ENCODE data around the gene OCA2.

Gene OCA2

DNA sequence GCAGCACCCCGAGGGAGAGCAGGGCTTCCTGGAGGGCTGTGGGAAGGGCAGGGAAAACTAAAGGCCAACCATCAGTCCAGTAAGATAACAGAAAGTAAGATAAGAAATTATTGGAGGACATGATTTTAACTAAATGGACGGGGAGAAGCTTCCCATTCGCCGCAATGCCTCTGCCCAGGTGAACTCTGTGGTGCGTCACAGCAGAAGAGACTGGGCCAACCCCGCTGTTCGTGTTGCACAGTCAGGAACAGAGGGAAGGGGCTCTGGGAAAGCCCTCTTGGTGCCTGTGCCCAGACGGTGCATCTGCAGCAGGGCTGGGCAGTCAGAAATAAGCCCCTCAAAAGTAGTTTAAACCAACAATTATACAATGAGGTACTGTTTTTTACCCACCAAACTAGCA is 284.1 kb downstream of the OCA2 start:
- TF ChIP-seq, protein P1, sequence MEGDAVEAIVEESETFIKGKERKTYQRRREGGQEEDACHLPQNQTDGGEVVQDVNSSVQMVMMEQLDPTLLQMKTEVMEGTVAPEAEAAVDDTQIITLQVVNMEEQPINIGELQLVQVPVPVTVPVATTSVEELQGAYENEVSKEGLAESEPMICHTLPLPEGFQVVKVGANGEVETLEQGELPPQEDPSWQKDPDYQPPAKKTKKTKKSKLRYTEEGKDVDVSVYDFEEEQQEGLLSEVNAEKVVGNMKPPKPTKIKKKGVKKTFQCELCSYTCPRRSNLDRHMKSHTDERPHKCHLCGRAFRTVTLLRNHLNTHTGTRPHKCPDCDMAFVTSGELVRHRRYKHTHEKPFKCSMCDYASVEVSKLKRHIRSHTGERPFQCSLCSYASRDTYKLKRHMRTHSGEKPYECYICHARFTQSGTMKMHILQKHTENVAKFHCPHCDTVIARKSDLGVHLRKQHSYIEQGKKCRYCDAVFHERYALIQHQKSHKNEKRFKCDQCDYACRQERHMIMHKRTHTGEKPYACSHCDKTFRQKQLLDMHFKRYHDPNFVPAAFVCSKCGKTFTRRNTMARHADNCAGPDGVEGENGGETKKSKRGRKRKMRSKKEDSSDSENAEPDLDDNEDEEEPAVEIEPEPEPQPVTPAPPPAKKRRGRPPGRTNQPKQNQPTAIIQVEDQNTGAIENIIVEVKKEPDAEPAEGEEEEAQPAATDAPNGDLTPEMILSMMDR (IDR thresholded peaks at IDR 0.05; ENCODE audit: control insufficient read depth, extremely low read depth, insufficient read depth), result no peak
- no peak overlapping the region for H3K4me3 ChIP-seq (ENCODE audit: low read depth, low read length)
- DNase-seq (ENCODE audit: low read depth), result no peak

DNA sequence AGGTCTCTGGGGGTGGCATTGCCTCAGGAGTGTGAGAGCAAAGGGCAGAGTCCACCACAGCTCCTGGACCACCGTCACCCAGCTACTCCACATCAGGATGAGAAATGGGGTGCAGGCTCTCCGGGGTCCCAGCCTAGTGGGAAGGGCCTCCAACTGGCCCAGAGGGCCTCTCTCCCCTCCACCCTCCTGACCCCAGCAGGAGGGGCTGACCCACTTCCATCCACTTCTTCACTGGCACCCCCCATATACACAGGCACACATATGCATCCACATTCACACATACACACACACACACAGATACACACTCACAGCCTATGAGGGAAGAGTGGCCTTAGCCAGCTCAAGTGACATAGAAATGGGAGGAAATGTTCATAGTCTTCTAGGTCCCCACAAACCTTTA is 286.0 kb downstream of the OCA2 start:
- TF ChIP-seq, protein P1 (IDR thresholded peaks at IDR 0.05; ENCODE audit: control insufficient read depth, extremely low read depth, insufficient read depth), result no peak
- no peak for DNase-seq (ENCODE audit: low read depth)
- H3K4me3 ChIP-seq (ENCODE audit: low read depth, low read length), result no peak overlapping the region

DNA sequence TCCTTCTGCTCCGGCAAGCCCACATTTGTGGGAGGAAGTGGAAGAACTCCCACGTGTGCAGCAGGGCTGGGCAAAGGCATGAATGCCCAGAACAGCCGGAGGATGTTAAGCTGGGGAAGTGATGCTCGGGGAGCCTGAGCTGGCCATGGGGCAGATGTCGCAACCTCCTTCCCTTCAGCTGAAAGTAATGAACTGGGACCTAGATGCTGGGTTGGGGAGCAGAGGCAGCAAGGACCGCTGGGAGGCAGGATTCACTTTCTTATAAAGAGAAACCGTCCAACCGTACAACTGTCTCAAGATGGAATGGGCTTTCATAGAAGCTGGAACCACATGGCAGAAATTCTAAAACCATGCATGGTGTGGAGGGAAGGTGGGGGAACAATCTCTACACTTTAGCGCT is 290.9 kb downstream of the OCA2 start:
- no peak for DNase-seq (ENCODE audit: low read depth)
- no peak overlapping the region for H3K4me3 ChIP-seq (ENCODE audit: low read depth, low read length)
- TF ChIP-seq, protein P1 (IDR thresholded peaks at IDR 0.05; ENCODE audit: control insufficient read depth, extremely low read depth, insufficient read depth), result peak; percentile 26; the same call in 1 of the 2 replicates

DNA sequence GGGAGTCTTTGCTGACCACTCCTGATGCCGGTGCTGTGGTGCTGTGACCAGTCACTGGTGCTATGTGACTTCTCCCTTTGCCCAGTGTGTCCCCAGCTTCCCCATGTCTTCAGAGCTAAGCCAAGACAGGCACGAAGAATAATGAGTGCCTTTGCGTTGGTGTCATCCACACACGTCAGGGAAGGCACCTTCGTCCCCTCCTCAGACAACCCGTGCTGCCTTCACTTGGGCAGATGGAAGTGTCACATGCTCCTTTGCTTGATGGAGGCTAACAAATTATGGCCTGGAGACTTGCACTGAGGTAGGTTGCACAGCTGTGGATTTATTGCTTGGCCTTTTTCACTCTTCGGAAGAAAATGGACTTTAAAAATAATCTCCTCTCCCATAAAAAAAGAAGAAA is 291.8 kb downstream of the OCA2 start:
- TF ChIP-seq, protein P1 (IDR thresholded peaks at IDR 0.05; ENCODE audit: control insufficient read depth, extremely low read depth, insufficient read depth), result no peak
- H3K4me3 ChIP-seq (ENCODE audit: low read depth, low read length), result no peak overlapping the region
- no peak for DNase-seq (ENCODE audit: low read depth)

DNA sequence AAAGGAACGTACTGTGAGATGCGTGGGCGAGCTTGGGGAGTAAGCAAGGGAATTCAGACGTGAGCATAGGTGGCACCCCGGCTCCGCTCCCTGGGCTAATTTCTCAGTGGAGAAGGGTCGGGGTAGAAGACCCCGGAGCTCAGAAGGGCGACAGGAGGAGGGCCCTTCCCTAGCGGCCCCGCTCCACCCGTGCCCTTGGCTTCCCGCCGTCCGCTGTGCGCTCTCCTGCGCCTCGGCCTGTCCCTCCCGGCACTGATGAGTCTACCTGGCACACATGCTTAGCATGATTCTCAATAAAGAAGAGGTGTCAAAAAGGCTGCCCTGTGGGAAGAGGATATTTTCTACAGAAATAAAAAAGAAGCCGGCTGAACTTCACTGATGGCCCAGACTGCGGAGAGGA is 292.7 kb downstream of the OCA2 start:
- DNase-seq (ENCODE audit: low read depth), result no peak
- no peak overlapping the region for H3K4me3 ChIP-seq (ENCODE audit: low read depth, low read length)
- TF ChIP-seq, protein P1 (IDR thresholded peaks at IDR 0.05; ENCODE audit: control insufficient read depth, extremely low read depth, insufficient read depth), result no peak

DNA sequence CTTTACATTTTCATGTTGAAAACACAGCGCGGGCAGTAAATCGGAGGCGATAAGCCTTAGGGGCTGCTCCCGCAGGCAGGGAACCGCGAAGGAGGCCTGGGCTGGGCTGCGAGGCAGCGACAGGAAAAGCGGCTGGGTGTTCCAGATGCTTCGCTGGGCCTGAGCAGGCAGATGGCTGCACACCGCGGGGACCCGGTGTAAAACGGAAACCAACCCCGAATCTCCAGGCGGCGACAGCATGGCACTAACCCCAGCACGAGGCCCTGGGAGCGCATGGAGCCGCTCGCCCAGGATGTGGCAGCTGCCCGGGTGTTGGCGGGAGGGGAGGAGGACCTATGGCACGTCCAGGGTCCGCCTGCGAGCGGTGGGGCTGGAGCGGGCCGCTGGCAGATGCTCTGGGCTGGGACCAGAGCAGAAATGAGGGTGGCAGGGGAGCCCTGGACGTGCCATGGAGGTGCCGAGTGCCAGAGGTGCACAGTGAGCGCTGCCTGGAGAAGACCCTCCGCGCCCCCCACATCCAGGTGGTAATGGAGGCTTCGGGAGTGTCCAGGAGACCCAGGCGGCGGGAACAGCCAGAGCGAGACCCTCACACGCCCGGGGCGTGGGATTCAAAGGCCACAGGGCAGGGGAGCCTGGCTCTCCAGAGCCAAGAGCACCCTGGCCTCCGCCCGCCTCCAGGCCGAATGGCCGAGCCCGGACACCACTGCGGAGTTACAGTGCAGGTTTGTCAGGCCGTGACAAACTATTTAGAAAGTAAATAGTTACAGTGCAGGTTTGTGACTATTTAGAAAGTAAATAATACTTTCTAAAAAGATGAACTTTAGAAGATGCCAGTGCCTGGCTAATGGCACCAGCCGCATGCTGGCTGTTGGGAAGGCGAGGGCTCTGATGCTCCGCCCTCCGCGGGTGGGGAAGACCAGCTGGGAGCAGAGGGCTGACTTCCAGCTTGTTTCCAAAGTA is 293.6 kb downstream of the OCA2 start:
- H3K4me3 ChIP-seq (ENCODE audit: low read depth, low read length), result no peak overlapping the region

More for the DNA sequence above, 293.6 kb downstream of the OCA2 start:
- TF ChIP-seq, protein P1 (IDR thresholded peaks at IDR 0.05; ENCODE audit: control insufficient read depth, extremely low read depth, insufficient read depth), result no peak
- no peak for DNase-seq (ENCODE audit: low read depth)

Data from LNCaP clone FGC (cell line).